H7 (cell line): ENCODE measurements around the gene DCAF12. TPM values are rescaled to one million over a fixed set of nuclear protein-coding genes. Genes with fewer than 3 reads are reported as not detected.
"Not testable (repeated sequence)": the region's sequence is repeated elsewhere in the genome, so short reads cannot be mapped to it uniquely, and the experiment has no call there.

Experiments used
- DNase-seq: peaks from one replicate; pipeline ENCODE4 v3.0.0; 2012
- H3K27me3 ChIP-seq: 2 replicates; pipeline ENCODE4 v1.6.0; 2011; ENCODE audit warnings: mild to moderate bottlenecking, low read length; ENCODE audit not compliant: control insufficient read depth, insufficient read depth
- H3K36me3 ChIP-seq: replicated peaks from 2 replicates; pipeline ENCODE4 v1.5.1; 2011; ENCODE audit warnings: low read length; ENCODE audit not compliant: control insufficient read depth, insufficient read depth
- H3K4me3 ChIP-seq: 2 replicates; pipeline ENCODE4 v1.5.1; 2011; ENCODE audit warnings: low read depth, mild to moderate bottlenecking, control low read depth, low read length, moderate library complexity; ENCODE audit not compliant: insufficient read depth
- total RNA-seq: library from RNA; depleted of rRNA; stranded (reverse); fragments of >200 nt; shearing (Covaris generic); gene quantifications from 2 replicates; pipeline ENCODE4 v1.2.3, GENCODE V29; 2014

DCAF12 gene
- total RNA-seq, 1 experiment from 2014 or later: 31.1 TPM

DNA sequence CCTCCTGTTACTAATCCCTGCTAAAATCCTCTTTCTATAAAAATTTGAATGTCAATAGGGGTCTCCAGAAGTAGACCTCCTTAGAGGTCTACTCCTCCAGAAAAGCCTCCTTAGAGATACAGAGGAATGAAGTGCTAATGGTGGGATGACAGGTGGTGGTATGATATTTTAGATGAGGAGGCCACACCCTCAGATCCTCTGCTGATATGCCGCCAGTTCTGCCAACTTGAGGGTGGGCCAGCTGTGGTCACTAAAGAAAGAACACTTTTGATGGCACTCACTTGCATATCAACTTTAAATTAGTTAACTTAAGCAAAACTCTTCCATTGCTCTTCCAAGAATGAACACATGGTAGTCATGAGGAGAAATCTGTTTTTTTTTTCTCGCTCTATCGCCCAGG lies 61.0 kb downstream of the DCAF12 start:
- H3K27me3 ChIP-seq: no peaks in the 10 kb centered on the region
- DNase-seq: no peak
- H3K4me3 ChIP-seq: no peak overlapping the region
- no peaks in the 10 kb centered on the region for H3K36me3 ChIP-seq

- H3K36me3 ChIP-seq: no peaks in the 10 kb centered on the region
- DNase-seq: no peak
- no peaks in the 10 kb centered on the region for H3K27me3 ChIP-seq
- H3K4me3 ChIP-seq: no peak overlapping the region
Observed at GRCh38 chr9:34059954-34060353, 66.5 kb downstream of the DCAF12 start.

- no peak for DNase-seq
- Histone ChIP-seq H3K27me3 (no peaks in the 10 kb centered on the region), H3K36me3 (no peaks in the 10 kb centered on the region), H3K4me3 (no peak overlapping the region)
Observed at GRCh38 chr9:34059281-34059680, 67.2 kb downstream of the DCAF12 start.

DNA sequence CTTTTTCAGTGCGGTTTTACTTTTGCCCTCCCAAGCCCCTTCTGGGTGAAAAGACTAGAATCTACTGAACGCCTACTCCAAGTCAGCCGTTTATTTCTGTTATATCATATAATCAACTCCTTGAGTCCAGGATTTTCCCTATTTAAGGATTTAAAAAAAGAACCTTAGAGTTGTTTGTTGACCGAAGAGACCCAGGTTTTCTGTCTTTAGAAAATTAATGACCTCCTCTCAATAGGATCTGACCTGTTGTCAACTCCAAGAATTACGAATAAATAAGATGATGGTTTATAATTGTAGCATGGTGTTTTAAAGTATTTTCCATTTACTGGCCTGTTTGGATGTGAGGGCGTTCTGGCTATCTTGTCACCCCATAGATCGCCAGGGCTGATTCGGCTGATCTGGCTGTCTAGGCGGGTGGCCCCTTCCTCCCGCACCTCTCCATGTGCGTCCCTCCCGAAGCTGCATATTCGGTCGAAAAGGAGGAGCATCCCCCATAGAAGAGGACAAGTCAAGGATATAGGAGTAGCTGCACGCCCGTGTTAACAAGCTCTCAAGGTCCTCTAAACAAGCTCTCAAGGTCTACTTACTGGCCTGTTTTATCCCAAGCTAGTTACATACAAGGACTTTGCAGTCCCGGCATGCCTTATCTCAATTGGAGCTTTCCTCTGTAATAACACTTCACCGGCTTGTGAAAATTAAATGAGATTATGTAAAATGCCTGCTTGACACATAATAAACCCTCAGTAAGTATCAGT lies 76.7 kb downstream of the DCAF12 start:
- DNase-seq: peak; percentile 49
- H3K36me3 ChIP-seq: no peaks in the 10 kb centered on the region
- H3K27me3 ChIP-seq: no peaks in the 10 kb centered on the region
- peak overlapping the region; percentile 95 for H3K4me3 ChIP-seq

DNA sequence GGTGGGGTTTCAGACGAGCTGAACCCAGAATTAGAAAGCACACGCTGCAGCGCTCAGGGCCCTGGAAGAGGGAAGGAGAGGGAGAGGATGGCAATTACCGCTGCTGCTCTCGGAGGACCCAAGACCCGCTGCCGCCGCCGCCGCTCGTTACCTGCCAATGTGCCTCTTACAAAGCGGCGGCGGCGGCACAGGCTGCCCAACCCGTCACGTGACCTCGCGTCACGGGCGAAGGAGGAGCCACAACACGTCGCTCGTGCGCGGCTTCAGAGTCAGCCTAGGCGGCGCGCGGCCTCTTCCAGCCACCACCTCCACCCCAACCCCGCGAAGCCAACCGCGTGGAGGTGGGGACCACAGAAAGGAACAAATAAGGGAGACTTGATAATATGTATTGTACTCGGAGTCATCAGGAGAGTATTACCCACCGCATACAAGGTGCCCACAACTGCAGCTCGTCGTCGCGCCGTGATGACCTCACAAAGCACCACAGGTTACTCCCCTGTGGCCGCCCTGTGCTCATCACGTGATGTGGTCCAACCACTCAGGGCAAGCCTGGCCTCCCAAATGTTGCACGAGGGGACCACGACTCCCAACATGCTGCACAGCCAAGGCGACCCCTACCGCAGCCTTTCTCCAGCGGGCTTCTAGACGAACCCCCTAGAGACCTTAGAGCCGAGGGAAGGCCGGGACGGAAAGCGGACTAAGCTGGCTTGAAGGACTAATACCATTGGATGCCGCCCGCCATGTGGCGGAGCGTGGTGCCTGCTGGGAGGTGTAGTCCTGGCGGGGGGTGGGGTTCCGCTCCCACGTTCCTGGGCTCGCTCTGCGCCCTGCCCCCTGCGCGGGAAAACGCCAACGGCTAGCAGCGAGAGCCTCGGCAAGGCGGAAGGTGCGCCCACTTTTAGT lies 77.5 kb downstream of the DCAF12 start, which contains the start of gene UBAP2:
UBAP2 (minus strand) TSS at position 161 of the 903 bp plus-strand sequence. CDS start 31,739 bp downstream, outside the sequence.
- no peaks in the 10 kb centered on the region for H3K36me3 ChIP-seq
- no peaks in the 10 kb centered on the region for H3K27me3 ChIP-seq
- peak within 1 kb of the TSS; percentile 95 for H3K4me3 ChIP-seq
- peak; percentile 96 for DNase-seq

DNA sequence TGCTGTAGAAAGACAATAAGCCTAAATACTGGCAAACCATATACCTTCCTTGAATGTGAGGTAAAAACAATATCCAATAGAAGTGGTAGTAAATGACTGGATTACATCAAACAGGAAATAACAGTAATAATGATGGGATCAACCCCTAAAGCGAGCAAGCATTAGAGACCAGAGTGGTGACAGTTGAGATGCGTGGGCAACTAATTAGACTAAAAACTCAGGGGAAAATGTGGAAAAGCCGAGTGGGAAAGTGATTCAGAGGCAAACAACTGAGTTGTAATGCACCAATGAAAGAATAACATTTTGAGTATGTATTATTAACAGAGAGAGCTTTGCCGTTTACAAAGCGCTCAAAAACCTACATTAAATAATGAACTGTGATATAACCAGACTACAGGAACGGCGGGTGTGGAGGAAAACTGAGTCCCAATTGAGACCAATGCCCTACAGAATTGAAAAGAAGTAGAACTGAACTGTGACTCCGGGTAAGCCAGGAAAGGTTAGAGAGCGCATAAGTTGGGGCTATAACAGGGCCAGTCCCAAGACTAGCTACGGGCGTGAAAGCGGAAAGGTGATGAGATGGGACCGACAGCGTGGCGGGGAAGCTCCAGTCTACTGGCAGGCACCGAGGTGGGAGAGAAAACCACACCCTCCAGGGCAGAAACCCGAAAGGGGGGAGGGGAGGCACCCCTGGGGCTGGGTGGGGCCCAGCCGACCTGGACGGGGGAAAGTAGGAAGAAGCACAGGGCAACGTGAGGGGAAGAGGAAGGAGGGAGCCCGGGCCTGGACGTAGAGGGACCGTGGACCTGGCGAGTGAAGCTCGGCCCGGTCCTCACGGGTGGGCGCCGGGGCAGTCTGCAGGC lies 78.4 kb downstream of the DCAF12 start:
- Histone ChIP-seq H3K4me3 (peak overlapping the region; percentile 95), H3K36me3 (no peaks in the 10 kb centered on the region; the same call in 1 of the 2 replicates), H3K27me3 (no peaks in the 10 kb centered on the region)
- peak; percentile 78 for DNase-seq

DNA sequence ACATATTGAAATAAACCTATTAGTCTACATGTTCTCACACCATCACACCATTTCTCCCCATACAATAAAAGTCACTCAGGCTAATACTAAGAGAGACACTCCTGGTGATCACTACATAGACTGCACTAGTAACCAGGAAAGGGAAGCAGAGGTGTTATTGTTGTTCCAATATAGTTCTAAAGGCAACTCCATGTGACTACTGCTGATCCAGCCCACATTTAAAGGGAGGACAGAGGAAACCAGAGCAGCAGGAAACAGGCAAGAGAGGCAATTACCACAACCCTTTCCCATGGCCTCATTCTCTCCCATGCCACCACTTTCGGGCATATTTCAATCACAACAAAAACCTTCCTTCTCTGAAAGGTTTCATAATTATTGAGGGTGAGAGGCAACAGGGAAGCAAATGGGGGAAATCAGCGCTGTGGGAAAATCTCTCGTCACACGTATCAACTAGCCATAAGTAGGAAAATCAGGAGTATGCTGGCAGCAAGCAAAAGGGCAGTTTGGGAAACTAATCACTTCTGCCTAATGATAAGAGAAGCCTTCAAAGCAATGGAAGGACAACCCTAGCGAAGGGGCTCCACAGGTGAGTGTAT lies 79.6 kb downstream of the DCAF12 start:
- Histone ChIP-seq H3K36me3 (no peaks in the 10 kb centered on the region; the same call in 1 of the 2 replicates), H3K27me3 (no peaks in the 10 kb centered on the region), H3K4me3 (peak overlapping the region; percentile 19)
- no peak for DNase-seq

DNA sequence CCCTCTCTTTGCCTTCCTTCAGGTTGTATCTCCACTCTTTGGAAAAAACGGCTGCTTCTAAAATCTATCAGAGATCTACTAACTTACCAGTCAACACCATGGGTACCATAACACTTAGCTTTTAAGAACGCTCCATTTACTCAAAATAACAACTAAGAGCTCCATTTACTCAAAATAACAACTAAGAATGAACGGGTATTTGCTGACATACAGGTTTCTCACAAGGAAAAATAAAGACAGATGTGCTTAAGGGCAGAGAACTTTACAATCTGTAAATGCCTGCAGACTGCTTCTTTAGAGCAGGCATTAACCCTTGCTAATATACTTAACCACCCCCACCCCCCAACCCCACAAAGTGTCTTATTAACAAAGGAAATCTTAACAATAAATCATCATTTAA lies 80.6 kb downstream of the DCAF12 start:
- Histone ChIP-seq H3K27me3 (no peaks in the 10 kb centered on the region), H3K4me3 (no peak overlapping the region), H3K36me3 (no peaks in the 10 kb centered on the region; the same call in 1 of the 2 replicates)
- DNase-seq: no peak

- not testable (repeated sequence) for DNase-seq, H3K27me3 ChIP-seq, H3K36me3 ChIP-seq, H3K4me3 ChIP-seq
Observed at GRCh38 chr9:34042074-34042473, 84.4 kb downstream of the DCAF12 start.

GRCh38 chr9:34038851-34039250 lies 87.6 kb downstream of the DCAF12 start:
- H3K36me3 ChIP-seq, H3K27me3 ChIP-seq, DNase-seq, H3K4me3 ChIP-seq: not testable (repeated sequence)

DNA sequence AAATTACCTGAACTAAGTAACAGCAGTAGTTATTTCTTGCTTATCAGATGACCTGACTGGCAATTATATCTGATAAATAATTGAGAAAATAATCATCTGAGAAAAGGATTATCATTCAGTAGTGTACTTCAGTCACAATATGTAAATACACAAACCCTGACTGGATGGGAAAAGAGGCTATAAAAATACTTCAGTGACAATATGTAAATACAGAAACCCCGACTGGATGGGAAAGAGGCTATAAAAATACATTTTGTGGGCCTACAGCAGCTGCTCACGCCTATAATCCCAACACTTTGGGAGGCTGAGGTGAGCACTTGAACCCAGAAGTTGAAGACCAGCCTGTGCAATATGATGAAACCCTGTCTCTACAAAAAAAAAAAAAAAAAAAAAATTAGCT lies 88.9 kb downstream of the DCAF12 start:
- H3K4me3 ChIP-seq: no peak overlapping the region
- no peaks in the 10 kb centered on the region for H3K27me3 ChIP-seq
- no peak for DNase-seq
- H3K36me3 ChIP-seq: no peaks in the 10 kb centered on the region; the same call in 1 of the 2 replicates

DNA sequence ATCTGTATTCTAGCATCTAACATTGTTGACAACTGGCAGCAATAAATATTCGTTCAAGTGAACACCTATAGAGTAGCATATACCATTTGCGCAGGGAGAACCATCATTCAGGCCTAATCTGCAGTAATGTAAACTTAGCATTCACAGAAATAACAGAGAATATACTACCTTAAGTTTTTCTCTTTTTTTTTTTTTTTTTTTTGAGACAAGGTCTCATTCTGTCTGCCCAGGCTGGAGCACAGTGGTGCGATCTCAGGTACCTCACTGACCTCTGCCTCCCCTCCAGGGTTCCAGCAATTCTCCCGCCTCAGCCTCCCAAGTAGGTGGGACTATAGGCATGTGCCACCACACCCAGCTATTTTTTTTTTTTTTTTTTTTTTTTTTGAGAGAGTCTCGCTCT lies 89.9 kb downstream of the DCAF12 start:
- DNase-seq: no peak
- no peak overlapping the region for H3K4me3 ChIP-seq
- H3K36me3 ChIP-seq: no peaks in the 10 kb centered on the region; the same call in none of the 2 replicates
- no peaks in the 10 kb centered on the region for H3K27me3 ChIP-seq
